ENCODE results near the gene RIIAD1. TPM values are rescaled to one million over a fixed set of nuclear protein-coding genes. Genes with fewer than 3 reads are reported as not detected.

Gene RIIAD1
- total and polyA plus RNA-seq, 8 donors: 1.4 TPM; not detected in 7

- TF ChIP-seq POLR2A (IDR thresholded peaks at IDR 0.05) (no peak), CTCF (IDR thresholded peaks at IDR 0.05) (no peak), POLR2AphosphoS5 (IDR thresholded peaks at IDR 0.05) (no peak), EP300 (IDR thresholded peaks at IDR 0.05) (no peak)
- intact Hi-C loops (cut with DNase I; ENCODE audit: low total_unique reads): no loop called here
- H3K27ac ChIP-seq: no peak overlapping the region
- WGBS, 5 donors: 30 to 67% (median 45%) methylated on average over 17 of the region's 17 CpGs
- H3K9me3 ChIP-seq: no peaks in the 10 kb centered on the region
- peaks cover 16 to 34% (median 33%) of the 10 kb centered on the region in 4 donors for H3K36me3 ChIP-seq
- H3K4me1 ChIP-seq: peaks cover 0 to 8% (median 0%) of the 10 kb centered on the region in 4 donors
- H3K27me3 ChIP-seq: no peaks in the 10 kb centered on the region
- no peak for DNase-seq
- no peak overlapping the region for H3K4me3 ChIP-seq
Observed at GRCh38 chr1:151703813-151704212, 17.5 kb upstream of the RIIAD1 start.

DNA sequence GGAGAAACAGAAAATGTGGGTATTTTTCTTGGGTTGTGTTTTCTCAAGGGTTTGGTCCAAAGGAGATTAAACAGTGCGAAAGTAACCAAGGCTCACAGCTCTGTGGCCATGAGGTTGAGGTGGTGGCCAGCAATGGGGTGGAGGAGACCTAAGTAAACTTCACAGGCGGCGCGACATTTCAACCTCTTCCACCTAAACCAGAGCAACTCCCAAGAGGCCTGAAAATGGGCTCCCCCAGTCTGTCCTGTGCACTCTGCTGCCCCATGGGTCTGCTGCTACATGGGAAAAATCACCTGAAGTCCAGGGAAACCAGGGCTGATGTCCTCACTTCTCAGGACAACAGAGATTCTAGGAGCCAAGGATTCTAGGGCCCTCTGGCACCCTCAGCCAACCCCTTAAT, 17.1 kb upstream of the RIIAD1 start:
- no peak for DNase-seq
- H3K27ac ChIP-seq: no peak overlapping the region
- H3K36me3 ChIP-seq: peaks cover 14 to 30% (median 29%) of the 10 kb centered on the region in 4 donors
- intact Hi-C loops (cut with DNase I; ENCODE audit: low total_unique reads): no loop called here
- no peaks in the 10 kb centered on the region for H3K9me3 ChIP-seq
- H3K4me3 ChIP-seq: no peak overlapping the region
- 54 to 94% (median 72%) methylated on average over 4 of the region's 4 CpGs for WGBS, 5 donors
- no peak for TF ChIP-seq EP300 (IDR thresholded peaks at IDR 0.05)
- TF ChIP-seq POLR2AphosphoS5 (IDR thresholded peaks at IDR 0.05): no peak
- no peak for TF ChIP-seq CTCF (IDR thresholded peaks at IDR 0.05)
- TF ChIP-seq POLR2A (IDR thresholded peaks at IDR 0.05): no peak
- peaks cover 0 to 8% (median 0%) of the 10 kb centered on the region in 4 donors for H3K4me1 ChIP-seq
- H3K27me3 ChIP-seq: no peaks in the 10 kb centered on the region

GRCh38 chr1:151705146-151705545, 16.2 kb upstream of the RIIAD1 start:
- no peaks in the 10 kb centered on the region for H3K27me3 ChIP-seq

DNA sequence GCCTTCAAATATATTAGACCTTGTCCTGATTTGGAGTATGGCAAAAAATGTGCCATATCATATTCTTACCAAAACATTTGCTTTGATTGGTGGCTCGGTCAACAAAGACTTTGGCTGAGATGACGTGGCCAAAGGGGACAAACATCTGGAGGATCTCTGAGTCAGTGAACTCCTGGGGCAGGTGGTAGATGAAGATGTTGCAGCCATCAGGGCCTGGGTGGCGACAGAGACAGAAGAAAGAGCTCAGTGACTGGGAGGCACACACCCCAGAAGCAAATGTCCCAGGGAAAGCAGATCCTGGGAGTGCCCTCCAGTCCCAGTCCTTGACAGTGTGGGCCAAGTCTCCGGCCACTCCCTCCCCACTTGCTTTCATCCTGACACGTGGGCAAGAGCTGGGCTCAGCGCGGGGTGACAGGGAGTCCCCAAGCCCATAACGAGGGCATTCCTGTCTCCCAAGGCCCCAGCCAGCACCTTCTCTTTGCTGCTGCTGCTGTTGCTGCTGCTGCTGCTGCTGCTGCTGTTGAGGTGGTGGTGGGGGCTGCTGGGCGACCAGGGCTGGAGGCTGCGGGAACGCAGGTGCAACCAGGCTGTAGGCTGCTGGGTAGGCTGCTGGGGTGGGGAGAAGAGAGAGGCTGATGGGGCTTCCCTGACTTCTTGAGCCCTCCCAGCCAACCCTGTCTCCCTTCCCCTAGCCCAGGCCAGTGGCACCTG, 15.4 kb upstream of the RIIAD1 start:
- 43 to 50% (median 48%) methylated on average over 8 to 11 of the region's 11 CpGs for WGBS, 5 donors
- DNase-seq: no peak
- peaks cover 3 to 13% (median 12%) of the 10 kb centered on the region in 4 donors for H3K36me3 ChIP-seq
- intact Hi-C loops (cut with DNase I; ENCODE audit: low total_unique reads): no loop called here
- peaks cover 0 to 8% (median 0%) of the 10 kb centered on the region in 4 donors for H3K4me1 ChIP-seq
- no peaks in the 10 kb centered on the region for H3K9me3 ChIP-seq
- H3K4me3 ChIP-seq: no peak overlapping the region
- no peak overlapping the region for H3K27ac ChIP-seq
- TF ChIP-seq EP300 (IDR thresholded peaks at IDR 0.05) (no peak), POLR2A (IDR thresholded peaks at IDR 0.05) (no peak), CTCF (IDR thresholded peaks at IDR 0.05) (no peak), POLR2AphosphoS5 (IDR thresholded peaks at IDR 0.05) (no peak)
- no peaks in the 10 kb centered on the region for H3K27me3 ChIP-seq

More at GRCh38 chr1:151705146-151705545, 16.2 kb upstream of the RIIAD1 start:
- Histone ChIP-seq H3K4me3 (no peak overlapping the region), H3K4me1 (peaks cover 0 to 8% (median 0%) of the 10 kb centered on the region in 4 donors), H3K9me3 (no peaks in the 10 kb centered on the region), H3K27ac (no peak overlapping the region), H3K36me3 (peaks cover 8 to 21% (median 20%) of the 10 kb centered on the region in 4 donors)
- no peak for DNase-seq
- whole genome bisulfite sequencing, 5 donors: 78 to 94% (median 88%) methylated on average over 7 of the region's 7 CpGs
- TF ChIP-seq POLR2AphosphoS5 (IDR thresholded peaks at IDR 0.05): no peak
- TF ChIP-seq EP300 (IDR thresholded peaks at IDR 0.05): no peak
- TF ChIP-seq POLR2A (IDR thresholded peaks at IDR 0.05): no peak
- TF ChIP-seq CTCF (IDR thresholded peaks at IDR 0.05): no peak
- intact Hi-C loops (cut with DNase I; ENCODE audit: low total_unique reads): no loop called here

All from stomach (tissue), 9 donors.